NCI-H748 (cell line): ENCODE measurements around the gene CIAO3.
"Not testable (repeated sequence)": the region's sequence is repeated elsewhere in the genome, so short reads cannot be mapped to it uniquely, and the experiment has no call there.

Source experiments
- DNase-seq: peaks from one replicate; lab custom pipeline; 2025; ENCODE audit not compliant: unreplicated experiment; lab: John Stamatoyannopoulos, UW

The CIAO3 gene

DNA sequence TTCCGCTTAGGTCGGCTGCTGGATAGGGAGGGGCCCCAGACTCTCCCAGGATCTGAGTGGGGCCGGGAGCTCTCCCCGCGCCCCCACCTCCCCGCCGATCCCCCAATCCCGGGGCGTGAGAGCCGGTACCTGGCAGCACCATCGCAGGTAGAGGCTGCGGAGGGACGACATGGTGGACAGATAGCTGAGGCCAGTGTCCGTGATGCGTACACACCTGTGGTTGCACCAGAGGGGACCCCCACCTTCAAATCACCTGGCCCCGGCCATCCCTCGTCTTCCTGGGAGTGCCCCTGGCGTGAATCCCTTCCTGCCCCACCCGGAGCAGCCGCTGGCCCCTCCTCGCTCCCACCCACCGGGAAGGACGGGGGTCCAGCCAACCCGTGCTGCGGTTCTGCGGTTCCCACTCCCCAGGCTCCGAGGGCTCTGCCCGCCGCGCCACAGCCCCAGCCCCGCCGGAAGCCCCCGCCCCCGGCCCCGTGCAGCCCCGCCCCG is 45.9 kb downstream of the CIAO3 start:
- no peak for DNase-seq

DNA sequence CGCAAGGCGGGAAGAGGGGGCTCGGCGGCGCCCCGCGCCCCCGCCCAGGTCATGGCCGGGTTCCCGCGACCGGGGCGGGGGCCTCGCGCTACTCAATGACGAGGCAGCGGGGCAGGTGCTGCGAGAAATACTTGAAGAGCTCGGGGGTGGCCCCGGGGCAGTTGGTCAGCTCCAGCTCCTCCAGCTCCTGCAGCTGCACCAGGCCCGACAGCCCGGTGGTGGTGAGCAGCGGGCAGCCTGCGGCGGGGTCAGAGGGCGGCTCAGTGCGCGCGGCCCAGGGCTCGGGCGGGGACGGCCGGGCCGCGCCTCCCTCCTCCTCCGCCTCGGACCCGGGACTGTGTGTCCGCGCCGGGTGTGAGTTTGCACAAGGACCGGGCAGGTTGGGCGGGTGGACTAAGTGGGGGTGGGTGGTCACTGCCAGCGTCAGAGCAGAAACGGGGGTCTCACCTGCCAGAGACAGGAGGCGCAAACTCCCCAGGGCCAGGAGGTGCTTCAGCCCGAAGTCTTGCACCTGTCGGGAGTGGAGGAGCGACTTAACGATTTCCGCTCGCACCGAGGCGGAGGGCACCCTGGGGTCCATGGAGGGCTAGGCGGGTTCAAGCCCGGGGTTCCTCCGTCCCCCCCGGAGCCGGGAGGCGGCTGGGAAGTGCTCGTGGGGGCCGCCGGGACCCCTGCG is 46.5 kb downstream of the CIAO3 start:
- no peak for DNase-seq

DNA sequence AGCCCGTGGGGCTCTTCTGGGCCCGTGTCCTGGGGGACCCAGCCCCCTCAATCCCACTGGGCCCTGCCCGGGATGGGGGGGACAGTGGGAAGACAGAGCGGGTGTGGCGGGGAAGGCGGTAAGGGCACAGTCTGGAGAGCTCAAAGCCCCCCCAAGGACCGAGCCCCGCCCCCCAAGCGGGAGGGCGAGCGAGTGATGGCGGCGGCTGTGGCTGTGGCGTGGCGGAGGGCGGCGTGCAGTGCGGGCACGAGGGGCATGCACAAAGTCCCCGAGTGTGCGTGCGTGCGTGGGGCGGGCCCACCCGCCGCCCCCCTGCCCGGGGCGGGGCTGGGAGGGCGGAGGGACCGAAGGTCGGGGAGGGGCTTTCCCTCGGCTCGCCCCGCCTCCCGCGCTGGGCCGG is 47.0 kb downstream of the CIAO3 start:
- no peak for DNase-seq

DNA sequence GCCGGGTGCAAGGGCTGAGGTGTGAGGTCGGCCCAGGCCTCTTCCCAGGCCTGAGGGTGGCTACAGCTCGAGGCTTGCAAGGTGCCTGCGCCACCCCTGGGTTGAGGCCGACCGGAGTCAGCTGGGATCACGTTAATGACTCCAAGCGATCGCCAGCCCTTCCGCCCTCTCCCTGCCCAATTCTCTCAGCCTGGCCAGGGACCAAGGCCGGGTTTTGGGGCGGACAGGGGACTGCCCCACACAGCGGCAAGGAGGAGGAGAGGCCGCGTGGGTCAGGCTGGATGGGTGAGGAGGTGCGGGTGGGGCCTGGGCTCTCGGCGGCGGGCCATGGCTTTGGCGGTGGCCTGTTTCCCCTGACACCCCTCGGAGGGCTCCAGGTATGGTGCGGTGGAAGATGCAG is 47.4 kb downstream of the CIAO3 start:
- DNase-seq: no peak

DNA sequence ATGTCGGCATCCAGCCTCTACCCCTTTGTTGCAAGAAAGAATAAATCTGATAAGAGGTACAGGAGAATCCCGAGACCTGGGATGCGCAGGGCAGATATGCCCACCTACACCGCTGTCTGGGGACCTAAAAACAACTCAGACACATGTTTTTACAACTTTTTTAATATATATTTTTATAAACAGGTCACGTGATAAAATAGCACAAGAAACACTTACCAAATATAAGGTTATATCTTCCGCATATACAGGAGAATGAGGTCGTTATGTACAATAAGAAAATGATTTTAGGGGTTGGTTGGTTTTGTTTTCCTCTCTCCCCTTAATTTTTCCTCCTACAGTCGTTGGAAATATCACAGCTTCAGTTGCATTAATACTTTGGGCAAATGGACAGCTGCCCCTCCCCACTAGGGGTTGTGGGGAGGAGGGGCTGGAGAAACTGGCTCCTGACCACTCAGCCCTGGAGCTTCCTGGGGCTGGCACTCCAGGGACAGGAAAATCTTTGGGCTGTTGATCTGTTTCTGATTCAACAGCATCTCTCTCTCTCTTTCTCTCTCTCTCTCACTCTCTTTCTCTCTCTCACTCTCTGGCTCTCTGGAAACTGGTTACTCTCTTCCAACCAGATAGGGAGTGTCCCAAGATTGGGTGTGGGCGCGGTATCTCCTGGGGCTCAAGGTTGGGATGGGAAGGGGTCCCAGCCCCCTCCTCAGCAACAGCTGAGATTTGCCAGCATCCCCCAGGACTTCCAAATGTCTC is 48.3 kb downstream of the CIAO3 start:
- no peak for DNase-seq

DNA sequence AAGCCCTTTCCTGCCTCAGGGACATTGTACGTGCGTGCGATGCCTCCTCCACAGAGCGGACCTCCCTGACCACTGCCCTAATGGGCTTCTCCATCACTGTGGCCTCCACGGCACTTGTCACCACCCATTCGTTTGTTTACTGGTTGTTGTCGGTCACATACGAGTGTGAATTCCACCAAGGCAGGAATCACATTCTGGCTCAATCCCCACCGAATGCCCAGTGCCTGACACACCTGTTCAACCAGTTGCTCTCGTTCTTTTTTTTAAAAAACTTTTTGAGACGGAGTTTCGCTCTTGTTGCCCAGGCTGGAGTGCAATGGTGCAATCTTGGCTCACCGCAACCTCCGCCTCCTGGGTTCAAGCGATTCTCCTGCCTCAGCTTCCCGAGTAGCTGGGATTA is 49.6 kb downstream of the CIAO3 start:
- not testable (repeated sequence) for DNase-seq

DNA sequence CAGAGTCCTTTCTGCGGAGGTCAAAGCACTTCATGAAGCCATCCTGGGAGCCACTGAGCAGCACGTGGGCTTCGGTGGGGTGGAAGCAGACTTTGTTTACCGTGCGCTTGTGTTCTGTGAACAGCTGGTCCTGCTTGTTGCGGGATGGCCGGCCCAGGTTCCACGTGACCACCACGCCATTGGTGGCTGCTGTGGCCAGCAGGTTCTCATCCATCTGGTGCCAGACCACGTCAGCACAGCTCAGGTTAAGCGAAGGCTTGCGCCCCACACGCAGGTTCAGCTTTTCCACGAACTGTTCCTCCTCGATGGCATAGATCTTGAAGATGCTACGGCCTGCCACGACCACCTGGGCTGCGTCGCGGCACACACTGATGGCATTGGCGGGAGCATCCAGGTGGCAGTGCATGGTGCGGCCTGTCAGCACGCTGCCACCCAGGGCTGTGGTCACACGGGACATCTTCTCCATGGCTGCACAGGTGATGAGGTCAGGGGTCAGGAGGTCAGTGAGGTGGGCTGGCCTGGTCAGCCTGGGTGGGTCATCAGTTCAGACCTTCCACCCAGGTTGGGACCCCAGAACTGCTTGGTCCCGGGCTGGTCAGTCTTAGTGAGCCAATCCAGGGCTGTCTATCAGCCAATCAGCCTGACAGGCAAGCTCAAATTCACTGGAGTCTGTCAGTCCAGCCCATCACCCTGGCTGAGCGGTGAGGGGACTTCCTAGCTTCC is 51.5 kb downstream of the CIAO3 start:
- DNase-seq: no peak

DNA sequence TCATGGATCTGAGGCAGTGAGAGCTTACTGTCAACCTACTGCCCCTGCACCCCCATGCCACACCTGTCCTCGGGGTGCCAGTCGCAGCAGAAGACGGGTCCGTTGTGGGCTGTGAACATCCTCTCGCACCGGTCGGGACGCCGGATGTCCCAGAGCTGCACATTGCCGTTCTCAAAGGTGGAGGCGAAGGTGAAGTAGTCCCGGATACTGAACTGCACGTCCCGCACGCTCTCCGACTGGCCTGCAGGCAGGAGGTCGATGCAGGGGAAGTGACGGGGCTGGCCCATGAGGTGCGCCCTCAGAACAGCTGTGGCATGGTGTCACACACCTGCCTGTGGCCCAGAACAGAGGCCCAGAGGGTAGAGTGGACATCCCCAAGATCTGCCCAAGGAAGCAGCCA is 53.3 kb downstream of the CIAO3 start:
- no peak for DNase-seq

DNA sequence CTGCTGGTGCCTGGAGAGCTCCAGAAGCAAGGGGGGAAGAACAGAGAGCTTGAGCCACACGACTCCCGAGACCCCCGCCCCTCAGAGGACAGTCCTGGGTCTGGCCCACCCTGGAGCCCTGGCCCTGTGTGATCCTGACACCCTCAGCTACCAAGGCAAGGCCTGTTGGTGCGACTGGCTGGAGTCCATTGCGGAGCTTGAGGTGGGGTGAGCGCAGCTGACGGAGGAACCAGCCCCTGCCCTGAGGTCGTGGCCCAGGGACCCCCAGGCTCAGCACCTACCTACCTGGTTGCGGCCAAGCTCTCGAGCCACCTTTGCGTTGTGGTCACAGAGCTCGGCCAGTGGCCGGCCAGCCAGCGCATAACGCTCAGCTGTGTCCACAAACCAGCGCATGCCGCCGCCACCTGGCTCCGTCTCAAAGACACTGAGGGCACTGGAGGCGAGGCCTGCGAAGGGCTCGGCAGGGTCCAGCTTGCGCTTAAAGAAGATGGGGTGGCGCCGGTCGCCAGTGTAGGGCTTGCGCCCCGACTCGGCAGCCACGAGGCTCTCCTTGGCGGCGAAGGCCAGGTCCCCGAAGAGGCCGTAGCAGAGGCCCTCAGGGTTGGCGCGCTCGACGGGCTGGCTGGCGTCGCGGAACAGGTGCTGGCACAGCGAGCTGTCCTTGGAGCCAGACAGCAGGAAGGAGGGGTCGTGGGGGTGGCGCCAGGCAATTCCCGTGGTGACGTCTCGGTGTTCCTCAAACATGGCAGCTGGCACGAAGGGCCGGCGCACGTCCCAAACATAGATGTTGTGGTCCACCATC is 54.1 kb downstream of the CIAO3 start:
- no peak for DNase-seq

DNA sequence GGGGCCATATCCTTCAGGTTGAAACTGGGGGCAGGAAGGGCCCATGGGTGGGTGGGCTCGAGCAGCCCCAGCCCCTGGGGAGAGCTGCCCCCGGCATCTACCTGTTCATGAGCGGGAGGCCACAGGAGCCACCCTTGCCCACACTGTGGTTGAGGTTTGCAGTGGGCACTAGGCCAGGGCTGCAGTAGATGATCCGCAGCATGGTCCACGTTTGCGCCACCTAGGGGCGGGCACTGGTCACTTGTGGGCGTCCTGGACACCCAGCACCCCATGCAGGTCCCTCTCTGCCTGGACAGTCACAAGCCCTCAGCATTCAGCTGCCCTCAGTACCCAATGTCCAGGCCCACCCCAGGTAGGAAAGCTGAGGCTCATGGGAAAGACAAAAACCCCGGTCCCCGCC is 54.8 kb downstream of the CIAO3 start:
- DNase-seq: peak; percentile 31

DNA sequence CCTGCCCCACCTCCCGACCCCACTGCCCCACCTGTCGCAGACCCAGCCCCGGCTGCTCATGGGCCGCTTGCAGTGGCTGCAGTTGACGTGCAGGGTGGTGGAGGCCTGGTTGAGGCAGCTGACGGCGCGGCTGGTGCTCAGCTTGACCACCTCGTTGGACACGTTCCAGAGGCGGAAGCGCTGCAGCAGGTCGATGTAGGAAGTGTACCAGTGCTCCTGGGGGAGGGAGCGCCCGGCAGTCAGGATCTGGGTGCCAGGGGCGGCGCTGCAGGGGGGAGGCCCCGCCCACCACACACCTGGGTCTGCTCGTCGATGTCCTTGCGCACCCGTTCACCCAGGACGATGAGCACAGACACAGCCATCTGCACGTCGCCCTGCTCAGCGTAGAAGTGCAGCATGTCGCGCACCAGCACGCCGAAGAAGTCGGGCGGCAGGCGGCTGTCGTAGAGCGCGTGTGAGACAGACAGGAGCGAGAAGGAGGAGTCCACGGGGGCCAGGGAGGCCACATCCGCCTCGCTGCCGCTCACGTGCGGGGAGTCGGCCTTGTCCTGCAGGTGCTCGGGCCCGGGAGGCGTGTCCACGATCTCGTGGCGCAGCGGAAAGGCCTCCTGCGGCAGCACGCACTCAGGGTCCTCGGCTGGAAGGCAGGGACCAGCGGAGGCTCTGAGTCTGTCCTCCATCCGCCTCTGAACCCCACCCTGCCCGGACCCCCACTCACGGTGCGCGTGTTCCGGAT is 55.7 kb downstream of the CIAO3 start:
- DNase-seq: no peak

DNA sequence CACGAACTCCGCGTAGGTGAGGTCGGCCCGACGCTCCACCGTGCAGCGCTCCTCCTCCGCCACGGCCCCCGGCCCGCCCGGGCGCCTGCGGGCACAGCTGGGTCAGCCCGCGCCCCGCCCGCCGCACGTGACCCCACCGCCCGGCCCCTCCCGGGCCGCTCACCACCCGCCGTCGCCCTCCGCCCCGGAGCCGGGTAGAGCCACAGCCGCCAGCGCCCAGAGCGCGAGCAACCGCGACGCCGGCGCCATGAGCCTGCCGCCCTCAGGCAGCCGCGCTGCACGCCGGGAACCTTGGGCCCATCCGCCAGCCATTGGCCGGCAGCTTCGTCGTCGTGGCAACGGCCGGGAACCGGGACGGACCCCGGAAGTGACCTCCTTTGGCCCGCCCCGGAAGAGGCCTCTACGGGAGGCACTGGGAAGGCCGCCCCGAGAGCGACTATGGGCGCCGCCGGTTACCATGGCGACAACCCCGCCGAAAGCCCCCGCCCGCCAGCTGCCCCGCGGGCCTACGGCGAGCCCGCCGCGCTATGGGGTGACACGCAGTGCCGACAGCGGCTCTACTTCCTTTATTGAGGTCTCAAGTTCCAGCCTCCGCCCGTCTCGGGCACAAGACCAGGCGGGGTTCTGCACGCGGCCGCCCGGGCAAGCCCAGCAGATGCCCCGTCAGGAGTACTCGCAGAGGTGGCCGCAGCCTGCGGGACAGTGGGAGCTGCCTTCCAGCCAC is 56.6 kb downstream of the CIAO3 start, which contains the start of gene JMJD8:
JMJD8 (minus strand) TSS at position 264 of the 724 bp plus-strand sequence; CDS start at position 249, 15 bp downstream.
- peak; percentile 95 for DNase-seq

DNA sequence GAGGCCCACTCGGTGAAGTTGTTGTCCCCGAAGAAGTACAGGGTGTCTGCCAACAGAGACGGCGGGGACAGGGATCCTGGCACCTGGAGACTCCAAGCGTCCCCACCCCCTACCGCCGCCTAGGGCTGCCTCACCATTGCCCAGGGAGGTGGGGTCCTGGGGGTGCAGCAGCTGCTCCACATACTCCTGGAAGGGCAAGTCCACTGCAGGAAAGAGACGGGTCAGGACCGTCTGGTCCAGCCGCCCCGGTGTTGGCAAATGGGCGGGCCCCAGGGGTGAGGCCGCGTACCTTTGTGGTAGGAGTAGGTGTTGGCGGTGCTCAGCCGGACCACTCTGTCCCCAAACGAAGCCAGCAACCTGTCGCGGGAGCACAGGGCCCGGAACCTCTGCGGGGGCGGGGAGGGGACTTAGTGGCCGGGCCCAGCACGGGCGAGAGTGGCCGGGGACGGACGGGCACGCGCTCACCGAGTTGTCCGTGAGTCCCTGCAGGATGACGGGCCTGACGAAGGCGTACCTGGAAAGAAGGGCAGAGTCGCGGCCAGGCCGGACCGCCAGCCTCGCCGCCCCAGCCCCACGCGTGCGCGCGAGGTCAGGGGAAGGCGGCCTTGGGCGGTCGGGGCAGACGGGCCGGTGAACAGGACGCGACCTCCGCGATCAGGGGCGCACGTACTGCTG is 57.3 kb downstream of the CIAO3 start:
- no peak for DNase-seq

DNA sequence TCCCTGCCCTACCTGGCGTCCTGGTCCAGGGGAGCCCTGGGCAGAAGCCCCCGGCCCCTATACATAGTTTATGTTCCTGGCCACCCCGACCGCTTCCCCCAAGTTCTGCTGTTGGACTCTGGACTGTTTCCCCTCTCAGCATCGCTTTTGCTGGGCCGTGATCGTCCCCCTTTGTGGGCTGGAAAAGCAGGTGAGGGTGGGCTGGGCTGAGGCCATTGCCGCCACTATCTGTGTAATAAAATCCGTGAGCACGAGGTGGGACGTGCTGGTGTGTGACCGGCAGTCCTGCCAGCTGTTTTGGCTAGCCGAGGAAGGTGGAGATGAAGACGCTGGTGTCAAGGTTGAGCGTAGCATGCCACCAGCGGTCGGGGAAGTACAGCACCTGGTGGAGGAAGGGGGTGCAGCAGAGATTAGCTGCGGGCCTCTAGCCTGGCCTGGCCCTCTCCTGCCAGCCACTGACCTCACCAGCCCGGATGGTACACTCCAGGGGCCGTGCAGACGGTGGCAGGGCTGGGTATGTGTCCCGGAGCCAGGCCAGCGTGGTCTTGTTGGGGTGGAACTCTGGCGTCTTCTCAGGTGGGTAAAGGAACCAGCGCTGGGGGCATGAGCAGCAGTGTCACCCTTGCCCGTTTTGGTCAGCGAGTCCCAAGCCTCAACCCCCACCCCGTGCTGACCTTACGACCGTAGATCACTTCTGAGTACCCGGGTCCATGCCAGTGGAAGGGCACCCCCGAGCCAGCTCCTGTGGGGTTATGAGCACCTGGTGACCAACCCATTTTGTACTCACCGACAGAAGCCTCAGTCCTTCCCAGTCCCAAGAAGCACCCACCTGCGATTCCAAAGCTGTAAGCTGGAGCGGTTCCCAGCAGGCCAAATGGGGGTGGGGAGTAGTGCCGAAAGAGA is 58.1 kb downstream of the CIAO3 start:
- no peak for DNase-seq

DNA sequence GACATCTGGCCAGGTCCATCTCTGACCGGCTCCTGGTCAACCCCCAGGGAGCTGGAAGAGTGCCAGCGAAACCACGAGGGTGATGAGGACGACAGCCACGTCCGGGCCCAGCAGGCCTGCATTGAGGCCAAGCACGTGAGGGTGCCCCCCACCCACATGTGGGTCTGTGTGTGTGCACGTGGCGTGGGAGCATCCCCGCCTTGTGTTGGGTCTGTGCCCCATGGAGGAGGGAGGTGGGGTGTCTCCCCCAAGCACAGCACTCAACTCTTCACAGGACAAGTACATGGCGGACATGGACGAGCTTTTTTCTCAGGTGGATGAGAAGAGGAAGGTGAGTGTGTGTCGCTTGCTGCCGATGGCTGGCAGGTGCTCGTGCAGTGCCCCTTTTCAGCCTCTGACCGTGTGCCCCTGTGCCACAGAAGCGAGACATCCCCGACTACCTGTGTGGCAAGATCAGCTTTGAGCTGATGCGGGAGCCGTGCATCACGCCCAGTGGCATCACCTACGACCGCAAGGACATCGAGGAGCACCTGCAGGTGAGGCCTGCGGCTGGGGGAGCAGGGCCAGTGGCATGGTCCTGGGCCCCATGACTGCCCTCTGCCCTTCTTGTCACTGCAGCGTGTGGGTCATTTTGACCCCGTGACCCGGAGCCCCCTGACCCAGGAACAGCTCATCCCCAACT is 58.9 kb downstream of the CIAO3 start:
- peak; percentile 6 for DNase-seq

DNA sequence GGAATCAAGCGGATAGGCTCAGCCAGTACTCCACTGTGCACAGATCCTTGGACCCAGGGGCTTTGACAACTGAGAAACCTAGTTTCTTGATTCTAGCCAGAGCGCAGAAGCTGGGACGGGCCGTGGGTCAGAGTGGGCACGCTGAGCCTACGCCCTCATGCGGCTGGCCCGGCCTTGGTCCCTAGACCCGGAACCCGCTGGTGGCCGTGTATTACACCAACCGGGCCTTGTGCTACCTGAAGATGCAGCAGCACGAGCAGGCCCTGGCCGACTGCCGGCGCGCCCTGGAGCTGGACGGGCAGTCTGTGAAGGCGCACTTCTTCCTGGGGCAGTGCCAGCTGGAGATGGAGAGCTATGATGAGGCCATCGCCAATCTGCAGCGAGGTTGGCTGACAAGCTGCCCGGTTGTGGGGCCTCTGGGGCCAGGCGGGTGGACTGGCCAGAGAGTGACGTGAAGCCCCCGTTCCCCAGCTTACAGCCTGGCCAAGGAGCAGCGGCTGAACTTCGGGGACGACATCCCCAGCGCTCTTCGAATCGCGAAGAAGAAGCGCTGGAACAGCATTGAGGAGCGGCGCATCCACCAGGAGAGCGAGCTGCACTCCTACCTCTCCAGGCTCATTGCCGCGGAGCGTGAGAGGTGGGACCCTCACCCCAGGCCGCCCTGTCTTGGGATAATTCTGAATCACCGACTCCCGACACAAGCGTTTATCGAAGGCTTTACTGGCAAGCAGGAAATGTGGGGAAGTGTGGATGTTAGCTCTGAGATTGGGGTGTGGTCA is 59.6 kb downstream of the CIAO3 start:
- no peak for DNase-seq

DNA sequence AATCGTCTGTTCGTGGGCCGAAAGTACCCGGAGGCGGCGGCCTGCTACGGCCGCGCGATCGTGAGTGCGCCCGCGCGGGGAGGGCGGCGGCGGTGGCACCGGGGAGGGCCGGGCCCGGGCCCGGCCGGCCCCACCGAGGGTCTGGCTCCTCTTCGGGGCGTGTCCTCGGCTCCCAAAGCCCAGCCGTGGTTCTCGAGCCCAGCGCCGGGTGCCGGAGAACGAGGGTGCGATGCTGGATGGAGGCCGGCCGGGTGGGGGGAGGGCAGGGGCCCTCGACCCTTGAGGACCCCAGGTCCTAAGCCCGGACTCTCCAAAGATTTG is 60.2 kb downstream of the CIAO3 start:
- no peak for DNase-seq
